ENCODE measurements around the gene C8G.
A peak's percentile ranks its signal among the peaks of the same experiment; 100 is the strongest.

The C8G gene

GRCh38 chr9:136944519-136945332, at the start of gene C8G, which contains the start of gene FBXW5:
TSS of gene C8G (plus strand) at chr9:136945243. CDS start at chr9:136945321, 78 bp downstream.
TSS of gene FBXW5 (minus strand) at chr9:136944738. CDS start at chr9:136944083, 655 bp downstream.
- DNase-seq = peak; percentile 91 to 93

- DNase-seq = no peak
Observed at GRCh38 chr9:136896027-136896426, 49.0 kb upstream of the C8G start.

GRCh38 chr9:136898483-136899100, 46.5 kb upstream of the C8G start:
- no peak for DNase-seq

- no peak for DNase-seq
Observed at GRCh38 chr9:136899196-136899595, 45.8 kb upstream of the C8G start.

GRCh38 chr9:136900556-136900955, 44.5 kb upstream of the C8G start:
- DNase-seq = no peak

- no peak for DNase-seq
Observed at GRCh38 chr9:136900988-136901515, 44.0 kb upstream of the C8G start.

GRCh38 chr9:136901516-136902258, 43.4 kb upstream of the C8G start:
- peak; percentile 82 to 85 for DNase-seq

- DNase-seq = peak; percentile 87 to 90
Observed at GRCh38 chr9:136902259-136902821, 42.7 kb upstream of the C8G start.

GRCh38 chr9:136903041-136903554, 41.9 kb upstream of the C8G start:
- no peak for DNase-seq

GRCh38 chr9:136906266-136906665, 38.8 kb upstream of the C8G start:
- no peak for DNase-seq

GRCh38 chr9:136907011-136907914, 37.8 kb upstream of the C8G start:
- no peak for DNase-seq

- DNase-seq = no peak
Observed at GRCh38 chr9:136910197-136910900, 34.7 kb upstream of the C8G start.

- DNase-seq = no peak
Observed at GRCh38 chr9:136910901-136911245, 34.2 kb upstream of the C8G start.

- DNase-seq = no peak
Observed at GRCh38 chr9:136913701-136914438, 31.2 kb upstream of the C8G start.

- DNase-seq = no peak
Observed at GRCh38 chr9:136915632-136916329, 29.3 kb upstream of the C8G start.

GRCh38 chr9:136916330-136917184, 28.5 kb upstream of the C8G start:
- no peak for DNase-seq

- no peak for DNase-seq
Observed at GRCh38 chr9:136917902-136918301, 27.1 kb upstream of the C8G start.

GRCh38 chr9:136920069-136920468, 25.0 kb upstream of the C8G start:
- no peak for DNase-seq
